Vagina (tissue), 2 donors: Measurements from ENCODE around the gene SLC12A8.

ENCODE experiments used
- POLR2A ChIP-seq, 2 donors: fragments of 450-650 bp; IDR thresholded peaks; one replicate each; pipeline ENCODE4 v1.6.1; 2017; ENCODE audit warnings: antibody characterized with exemption in 2 of 2, mild to moderate bottlenecking in 2 of 2, moderate library complexity in 2 of 2
- POLR2AphosphoS5 ChIP-seq, 2 donors: sonication (generic); formaldehyde crosslinking; IDR thresholded peaks; one replicate each; pipeline ENCODE4 v1.9.0; 2017; ENCODE audit warnings: antibody characterized with exemption in 2 of 2, mild to moderate bottlenecking in 2 of 2, low read depth in 1 of 2; ENCODE audit not compliant: insufficient read depth in 1 of 2
- TF ChIP-seq, protein P1 (sequence below), 3 experiments: fragments of 450-650 bp in 2 of 3; fragments of 200-600 bp in 1 of 3; sonication (generic) in 1 of 3; IDR thresholded peaks; one replicate each; pipeline ENCODE4 v1.5.1; 2017 to 2019; ENCODE audit warnings: antibody characterized with exemption in 3 of 3, mild to moderate bottlenecking in 2 of 3, moderate library complexity in 2 of 3

DNA sequence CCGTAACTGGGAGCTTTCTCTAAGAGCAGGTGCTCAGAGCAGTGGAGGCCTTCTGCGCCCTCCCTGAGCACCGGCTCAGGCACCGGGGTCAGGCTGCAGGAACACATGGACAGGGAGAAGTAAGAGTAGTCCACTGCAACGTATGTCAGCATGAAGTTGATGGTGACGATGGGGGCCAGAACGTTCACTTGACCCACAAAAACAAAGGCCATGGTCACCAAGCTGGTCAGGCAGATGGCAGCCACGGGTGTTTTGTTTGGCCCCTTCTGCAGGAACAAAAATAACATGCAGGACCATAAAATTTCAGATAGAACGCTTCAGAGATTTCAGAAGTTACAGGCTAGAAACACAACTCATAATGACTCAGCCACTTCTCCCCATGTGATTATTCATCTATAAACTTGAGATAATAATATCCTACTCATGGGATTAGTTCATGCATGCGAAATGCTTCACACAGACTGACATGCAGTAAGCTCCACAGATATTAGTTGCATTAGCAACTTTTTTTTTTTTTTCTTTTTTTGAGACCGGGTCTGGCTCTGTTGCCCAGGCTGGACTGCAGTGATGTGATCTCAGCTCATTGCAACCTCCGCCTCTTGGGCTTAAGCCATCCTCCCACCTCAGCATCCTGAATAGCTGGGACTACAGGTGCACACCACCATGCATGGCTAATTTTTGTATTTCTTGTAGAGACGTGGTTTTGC, 104.5 kb downstream of the SLC12A8 start:
- TF ChIP-seq, protein P1, sequence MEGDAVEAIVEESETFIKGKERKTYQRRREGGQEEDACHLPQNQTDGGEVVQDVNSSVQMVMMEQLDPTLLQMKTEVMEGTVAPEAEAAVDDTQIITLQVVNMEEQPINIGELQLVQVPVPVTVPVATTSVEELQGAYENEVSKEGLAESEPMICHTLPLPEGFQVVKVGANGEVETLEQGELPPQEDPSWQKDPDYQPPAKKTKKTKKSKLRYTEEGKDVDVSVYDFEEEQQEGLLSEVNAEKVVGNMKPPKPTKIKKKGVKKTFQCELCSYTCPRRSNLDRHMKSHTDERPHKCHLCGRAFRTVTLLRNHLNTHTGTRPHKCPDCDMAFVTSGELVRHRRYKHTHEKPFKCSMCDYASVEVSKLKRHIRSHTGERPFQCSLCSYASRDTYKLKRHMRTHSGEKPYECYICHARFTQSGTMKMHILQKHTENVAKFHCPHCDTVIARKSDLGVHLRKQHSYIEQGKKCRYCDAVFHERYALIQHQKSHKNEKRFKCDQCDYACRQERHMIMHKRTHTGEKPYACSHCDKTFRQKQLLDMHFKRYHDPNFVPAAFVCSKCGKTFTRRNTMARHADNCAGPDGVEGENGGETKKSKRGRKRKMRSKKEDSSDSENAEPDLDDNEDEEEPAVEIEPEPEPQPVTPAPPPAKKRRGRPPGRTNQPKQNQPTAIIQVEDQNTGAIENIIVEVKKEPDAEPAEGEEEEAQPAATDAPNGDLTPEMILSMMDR (IDR thresholded peaks at IDR 0.05): no peak
- TF ChIP-seq POLR2AphosphoS5 (IDR thresholded peaks at IDR 0.05; ENCODE audit: insufficient read depth in 1 of 2, low read depth in 1 of 2): peak in 1 of 2 donors; percentile 70
- TF ChIP-seq POLR2A (IDR thresholded peaks at IDR 0.05): no peak
